Measurements from ENCODE around the gene PATL1. TPM values are rescaled to one million over a fixed set of nuclear protein-coding genes. Genes with fewer than 3 reads are reported as not detected.

Gene PATL1, protein sequence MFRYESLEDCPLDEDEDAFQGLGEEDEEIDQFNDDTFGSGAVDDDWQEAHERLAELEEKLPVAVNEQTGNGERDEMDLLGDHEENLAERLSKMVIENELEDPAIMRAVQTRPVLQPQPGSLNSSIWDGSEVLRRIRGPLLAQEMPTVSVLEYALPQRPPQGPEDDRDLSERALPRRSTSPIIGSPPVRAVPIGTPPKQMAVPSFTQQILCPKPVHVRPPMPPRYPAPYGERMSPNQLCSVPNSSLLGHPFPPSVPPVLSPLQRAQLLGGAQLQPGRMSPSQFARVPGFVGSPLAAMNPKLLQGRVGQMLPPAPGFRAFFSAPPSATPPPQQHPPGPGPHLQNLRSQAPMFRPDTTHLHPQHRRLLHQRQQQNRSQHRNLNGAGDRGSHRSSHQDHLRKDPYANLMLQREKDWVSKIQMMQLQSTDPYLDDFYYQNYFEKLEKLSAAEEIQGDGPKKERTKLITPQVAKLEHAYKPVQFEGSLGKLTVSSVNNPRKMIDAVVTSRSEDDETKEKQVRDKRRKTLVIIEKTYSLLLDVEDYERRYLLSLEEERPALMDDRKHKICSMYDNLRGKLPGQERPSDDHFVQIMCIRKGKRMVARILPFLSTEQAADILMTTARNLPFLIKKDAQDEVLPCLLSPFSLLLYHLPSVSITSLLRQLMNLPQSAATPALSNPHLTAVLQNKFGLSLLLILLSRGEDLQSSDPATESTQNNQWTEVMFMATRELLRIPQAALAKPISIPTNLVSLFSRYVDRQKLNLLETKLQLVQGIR
- polyA plus RNA-seq, result 10 to 100 TPM; 14.5 to 36.2 (median 19.0) TPM
- long read RNA-seq, donor 1, full-length matches to known transcripts, result 6 of 31 reads
- long read RNA-seq, donor 1, partial matches to known transcripts, result 25 of 31 reads
- long read RNA-seq, donor 1, other reads (novel, unspliced or antisense), result 0 of 31 reads
- long read RNA-seq, donor 2, partial matches to known transcripts, result 5 of 5 reads
- long read RNA-seq, donor 2, other reads (novel, unspliced or antisense), result 0 of 5 reads
- long read RNA-seq, donor 3, partial matches to known transcripts, result 17 of 17 reads
- long read RNA-seq, donor 3, other reads (novel, unspliced or antisense), result 0 of 17 reads
- long read RNA-seq, donor 4, result 0 reads
- long read RNA-seq, donor 5, partial matches to known transcripts, result 5 of 5 reads
- long read RNA-seq, donor 5, other reads (novel, unspliced or antisense), result 0 of 5 reads
- long read RNA-seq, donor 6, result 0 reads
- long read RNA-seq, donor 7, result 0 reads
- long read RNA-seq, donor 8, result 0 reads
- long read RNA-seq, donor 9, result 0 reads
- long read RNA-seq, donor 10, partial matches to known transcripts, result 5 of 5 reads
- long read RNA-seq, donor 10, other reads (novel, unspliced or antisense), result 0 of 5 reads

- Histone ChIP-seq H3K36me3 (ENCODE audit: control insufficient read depth in 3 of 3, insufficient read depth in 2 of 3, low read depth in 1 of 3, low read length in 3 of 3) (peaks cover 0 to 13% (median 7%) of the 10 kb centered on the region in 3 donors), H3K9me3 (ENCODE audit: control insufficient read depth in 2 of 2, insufficient read depth in 1 of 2, low read depth in 1 of 2, low read length in 1 of 2) (no peaks in the 10 kb centered on the region), H3K27me3 (ENCODE audit: control insufficient read depth in 3 of 3, insufficient read depth in 3 of 3, low read length in 3 of 3) (no peaks in the 10 kb centered on the region), H3K4me3 (ENCODE audit: low read depth in 1 of 3, low read length in 3 of 3) (peak within 1 kb of the TSS; percentile 93 to 94 (median 93)), H3K4me1 (ENCODE audit: control insufficient read depth in 3 of 3, insufficient read depth in 2 of 3, low read depth in 1 of 3, low read length in 2 of 3) (peaks cover 1 to 12% (median 6%) of the 10 kb centered on the region in 3 donors), H3K27ac (ENCODE audit: low read depth in 1 of 3, low read length in 2 of 3) (peak within 1 kb of the TSS; percentile 79 to 99 (median 99))
- 0 to 1% (median 1%) methylated on average over 53 to 68 of the region's 68 CpGs for WGBS, 3 donors
- peak; percentile 99 to 100 for DNase-seq
- FAIRE-seq, result no peak
Observed at GRCh38 chr11:59668950-59669610, at the start of gene PATL1. Gene PATL1, minus strand, starts transcription at chr11:59669037. Its CDS starts 142 bp downstream, at chr11:59668895.

DNA sequence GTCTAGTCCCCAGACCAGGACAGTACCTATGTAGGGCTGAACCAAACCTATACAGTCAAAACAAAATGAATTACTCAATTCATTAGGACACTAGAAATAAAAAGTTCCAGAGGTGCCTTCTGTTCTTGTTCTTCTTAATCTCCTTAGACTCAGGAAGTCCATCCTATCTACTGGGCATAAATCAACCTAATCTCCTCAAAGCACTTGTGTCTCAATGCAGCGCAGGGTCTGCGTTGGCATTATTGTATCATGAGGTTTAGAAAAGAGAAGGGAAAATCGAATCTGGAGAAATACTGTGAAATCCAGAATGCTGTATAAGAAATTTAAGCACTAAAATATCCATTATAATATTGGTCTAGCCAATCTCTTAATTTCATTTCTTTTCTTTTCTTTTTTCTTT is 47.2 kb upstream of the PATL1 start:
- 73 to 94% (median 74%) methylated on average over 3 of the region's 3 CpGs for WGBS, 3 donors
- Histone ChIP-seq H3K27me3 (ENCODE audit: control insufficient read depth in 3 of 3, insufficient read depth in 3 of 3, low read length in 3 of 3) (no peaks in the 10 kb centered on the region), H3K9me3 (ENCODE audit: control insufficient read depth in 2 of 2, insufficient read depth in 1 of 2, low read depth in 1 of 2, low read length in 1 of 2) (no peaks in the 10 kb centered on the region), H3K36me3 (ENCODE audit: control insufficient read depth in 3 of 3, insufficient read depth in 2 of 3, low read depth in 1 of 3, low read length in 3 of 3) (no peaks in the 10 kb centered on the region), H3K4me3 (ENCODE audit: low read depth in 1 of 3, low read length in 3 of 3) (no peak overlapping the region), H3K4me1 (ENCODE audit: control insufficient read depth in 3 of 3, insufficient read depth in 2 of 3, low read depth in 1 of 3, low read length in 2 of 3) (no peaks in the 10 kb centered on the region), H3K27ac (ENCODE audit: low read depth in 1 of 3, low read length in 2 of 3) (no peak overlapping the region)
- FAIRE-seq (no peak), DNase-seq (no peak)

DNA sequence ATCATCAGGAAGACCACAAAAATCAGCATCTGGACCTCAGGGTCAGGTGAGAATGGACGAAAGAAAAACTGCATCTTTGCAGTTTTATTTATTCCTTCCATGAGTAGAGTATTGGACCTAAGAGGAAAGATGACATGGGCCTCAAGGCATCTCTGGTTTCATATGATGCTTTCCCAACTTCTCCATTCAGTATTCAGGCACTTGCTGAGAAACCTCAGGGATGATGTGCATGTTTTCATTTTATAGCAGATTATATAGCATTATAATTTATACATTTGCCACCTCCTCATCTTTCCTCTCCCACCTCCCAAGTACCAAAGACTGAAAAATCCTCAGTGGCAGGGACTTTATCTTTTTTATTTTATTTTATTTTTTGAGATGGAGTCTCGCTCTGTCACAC is 44.9 kb upstream of the PATL1 start, which contains the start of gene OR10V1:
OR10V1 (minus strand) TSS at position 101 of the 400 bp plus-strand sequence; CDS start at position 101, 0 bp downstream.
- 82 to 98% (median 88%) methylated on average over 2 of the region's 2 CpGs for WGBS, 3 donors
- Histone ChIP-seq H3K36me3 (ENCODE audit: control insufficient read depth in 3 of 3, insufficient read depth in 2 of 3, low read depth in 1 of 3, low read length in 3 of 3) (no peaks in the 10 kb centered on the region), H3K9me3 (ENCODE audit: control insufficient read depth in 2 of 2, insufficient read depth in 1 of 2, low read depth in 1 of 2, low read length in 1 of 2) (no peaks in the 10 kb centered on the region), H3K27me3 (ENCODE audit: control insufficient read depth in 3 of 3, insufficient read depth in 3 of 3, low read length in 3 of 3) (no peaks in the 10 kb centered on the region), H3K4me1 (ENCODE audit: control insufficient read depth in 3 of 3, insufficient read depth in 2 of 3, low read depth in 1 of 3, low read length in 2 of 3) (no peaks in the 10 kb centered on the region), H3K4me3 (ENCODE audit: low read depth in 1 of 3, low read length in 3 of 3) (no peak within 1 kb of the TSS), H3K27ac (ENCODE audit: low read depth in 1 of 3, low read length in 2 of 3) (no peak within 1 kb of the TSS)
- FAIRE-seq (no peak), DNase-seq (no peak)

DNA sequence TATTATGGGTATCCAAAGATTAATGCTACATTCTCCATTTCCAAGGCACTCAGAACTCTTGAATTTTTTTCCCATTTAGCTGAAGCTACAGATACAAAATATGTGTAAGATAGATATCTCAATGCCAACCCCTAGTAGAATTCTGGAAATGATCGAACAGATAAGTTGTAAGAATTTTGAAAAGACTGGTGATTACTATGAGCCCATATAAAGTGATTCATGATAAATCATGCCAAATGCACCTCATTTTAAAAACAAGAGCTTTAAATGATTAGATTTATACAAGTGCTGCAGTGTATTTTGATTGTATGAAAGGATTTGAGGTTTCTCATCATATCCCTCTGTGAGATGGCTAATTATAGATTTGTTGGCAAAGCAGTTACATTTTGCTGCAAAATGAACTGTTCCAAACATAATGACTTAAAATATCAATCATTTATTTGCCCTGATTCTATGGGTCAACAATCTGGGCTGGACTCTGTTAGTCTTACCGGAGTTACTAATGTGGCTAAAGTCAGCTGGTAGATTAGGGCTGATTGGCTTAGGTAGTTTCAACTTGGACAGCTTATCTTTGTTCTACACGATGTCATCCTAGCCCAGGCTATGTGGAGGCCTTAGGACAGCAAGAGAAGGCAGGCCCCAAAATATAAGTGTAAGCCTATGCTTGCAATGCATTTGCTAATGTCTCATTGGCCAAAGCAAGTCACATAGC is 41.5 kb upstream of the PATL1 start:
- Histone ChIP-seq H3K27ac (ENCODE audit: low read depth in 1 of 3, low read length in 2 of 3) (no peak overlapping the region), H3K4me1 (ENCODE audit: control insufficient read depth in 3 of 3, insufficient read depth in 2 of 3, low read depth in 1 of 3, low read length in 2 of 3) (peaks cover 0 to 17% (median 0%) of the 10 kb centered on the region in 3 donors), H3K4me3 (ENCODE audit: low read depth in 1 of 3, low read length in 3 of 3) (no peak overlapping the region), H3K27me3 (ENCODE audit: control insufficient read depth in 3 of 3, insufficient read depth in 3 of 3, low read length in 3 of 3) (no peaks in the 10 kb centered on the region), H3K36me3 (ENCODE audit: control insufficient read depth in 3 of 3, insufficient read depth in 2 of 3, low read depth in 1 of 3, low read length in 3 of 3) (no peaks in the 10 kb centered on the region), H3K9me3 (ENCODE audit: control insufficient read depth in 2 of 2, insufficient read depth in 1 of 2, low read depth in 1 of 2, low read length in 1 of 2) (peaks cover 0 to 6% of the 10 kb centered on the region in 2 donors)
- DNase-seq (no peak), FAIRE-seq (no peak)
- WGBS, 3 donors, result 47 to 62% (median 47%) methylated on average over 3 of the region's 3 CpGs

GRCh38 chr11:59708537-59708936 is 39.7 kb upstream of the PATL1 start:
- no peaks in the 10 kb centered on the region for H3K27me3 ChIP-seq (ENCODE audit: control insufficient read depth in 3 of 3, insufficient read depth in 3 of 3, low read length in 3 of 3)
- no peak for FAIRE-seq
- WGBS, 3 donors, result 62 to 91% (median 73%) methylated on average over 1 of the region's 1 CpG
- peaks cover 0 to 6% of the 10 kb centered on the region in 2 donors for H3K9me3 ChIP-seq (ENCODE audit: control insufficient read depth in 2 of 2, insufficient read depth in 1 of 2, low read depth in 1 of 2, low read length in 1 of 2)
- no peaks in the 10 kb centered on the region for H3K36me3 ChIP-seq (ENCODE audit: control insufficient read depth in 3 of 3, insufficient read depth in 2 of 3, low read depth in 1 of 3, low read length in 3 of 3)
- DNase-seq, result no peak
- no peak overlapping the region for H3K4me3 ChIP-seq (ENCODE audit: low read depth in 1 of 3, low read length in 3 of 3)
- peaks cover 0 to 17% (median 0%) of the 10 kb centered on the region in 3 donors for H3K4me1 ChIP-seq (ENCODE audit: control insufficient read depth in 3 of 3, insufficient read depth in 2 of 3, low read depth in 1 of 3, low read length in 2 of 3)
- no peak overlapping the region for H3K27ac ChIP-seq (ENCODE audit: low read depth in 1 of 3, low read length in 2 of 3)

- FAIRE-seq, result no peak
- Histone ChIP-seq H3K9me3 (ENCODE audit: control insufficient read depth in 2 of 2, insufficient read depth in 1 of 2, low read depth in 1 of 2, low read length in 1 of 2) (peaks cover 0 to 6% of the 10 kb centered on the region in 2 donors), H3K4me3 (ENCODE audit: low read depth in 1 of 3, low read length in 3 of 3) (no peak overlapping the region), H3K27me3 (ENCODE audit: control insufficient read depth in 3 of 3, insufficient read depth in 3 of 3, low read length in 3 of 3) (no peaks in the 10 kb centered on the region), H3K36me3 (ENCODE audit: control insufficient read depth in 3 of 3, insufficient read depth in 2 of 3, low read depth in 1 of 3, low read length in 3 of 3) (no peaks in the 10 kb centered on the region), H3K27ac (ENCODE audit: low read depth in 1 of 3, low read length in 2 of 3) (peak overlapping the region in 1 of 3 donors; percentile 14), H3K4me1 (ENCODE audit: control insufficient read depth in 3 of 3, insufficient read depth in 2 of 3, low read depth in 1 of 3, low read length in 2 of 3) (peaks cover 0 to 17% (median 0%) of the 10 kb centered on the region in 3 donors)
- WGBS, 3 donors, result 12 to 53% (median 43%) methylated on average over 1 of the region's 1 CpG
- DNase-seq, result peak in 1 of 2 donors; percentile 28
Observed at GRCh38 chr11:59707371-59707770, 38.5 kb upstream of the PATL1 start.

Measured in small intestine (tissue), 16 donors.